Esophagus muscularis mucosa (tissue), 3 donors: ENCODE data around the gene MTCL1.

Source experiments
- POLR2A ChIP-seq: fragments of 450-650 bp; IDR thresholded peaks from one replicate; pipeline ENCODE4 v1.6.1; 2017; ENCODE audit warnings: antibody characterized with exemption, moderate library complexity, mild to moderate bottlenecking, low read depth
- POLR2AphosphoS5 ChIP-seq, 2 donors: sonication (generic); formaldehyde crosslinking; IDR thresholded peaks; one replicate each; pipeline ENCODE4 v1.6.1; 2017; ENCODE audit warnings: antibody characterized with exemption in 2 of 2
- TF ChIP-seq, protein P1 (sequence below), 3 experiments: fragments of 200-600 bp in 2 of 3; fragments of 450-650 bp in 1 of 3; sonication (generic) in 2 of 3; IDR thresholded peaks; one replicate each; pipeline ENCODE4 v1.5.1; 2017 to 2019; ENCODE audit warnings: antibody characterized with exemption in 3 of 3, mild to moderate bottlenecking in 2 of 3, moderate library complexity in 1 of 3

DNA sequence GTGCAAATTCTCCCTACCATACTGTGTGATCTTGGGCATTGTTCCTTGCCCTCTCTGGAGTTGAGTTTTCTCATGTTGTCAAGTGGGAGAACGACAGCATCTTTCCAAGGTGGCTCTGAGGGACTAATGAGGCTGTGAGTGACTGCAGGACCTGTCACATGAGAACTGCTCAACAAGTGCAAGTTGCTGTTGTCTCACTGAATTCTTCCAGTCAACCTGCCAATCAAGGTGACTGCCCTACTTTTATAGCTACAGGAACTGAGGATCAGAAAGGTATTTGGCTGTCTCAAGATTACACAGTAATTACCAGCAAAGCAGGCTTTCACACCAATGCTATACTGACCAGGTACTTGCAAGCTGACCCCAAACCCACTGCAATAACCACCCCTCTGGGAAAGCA lies 137.6 kb downstream of the MTCL1 start:
- TF ChIP-seq, protein P1, sequence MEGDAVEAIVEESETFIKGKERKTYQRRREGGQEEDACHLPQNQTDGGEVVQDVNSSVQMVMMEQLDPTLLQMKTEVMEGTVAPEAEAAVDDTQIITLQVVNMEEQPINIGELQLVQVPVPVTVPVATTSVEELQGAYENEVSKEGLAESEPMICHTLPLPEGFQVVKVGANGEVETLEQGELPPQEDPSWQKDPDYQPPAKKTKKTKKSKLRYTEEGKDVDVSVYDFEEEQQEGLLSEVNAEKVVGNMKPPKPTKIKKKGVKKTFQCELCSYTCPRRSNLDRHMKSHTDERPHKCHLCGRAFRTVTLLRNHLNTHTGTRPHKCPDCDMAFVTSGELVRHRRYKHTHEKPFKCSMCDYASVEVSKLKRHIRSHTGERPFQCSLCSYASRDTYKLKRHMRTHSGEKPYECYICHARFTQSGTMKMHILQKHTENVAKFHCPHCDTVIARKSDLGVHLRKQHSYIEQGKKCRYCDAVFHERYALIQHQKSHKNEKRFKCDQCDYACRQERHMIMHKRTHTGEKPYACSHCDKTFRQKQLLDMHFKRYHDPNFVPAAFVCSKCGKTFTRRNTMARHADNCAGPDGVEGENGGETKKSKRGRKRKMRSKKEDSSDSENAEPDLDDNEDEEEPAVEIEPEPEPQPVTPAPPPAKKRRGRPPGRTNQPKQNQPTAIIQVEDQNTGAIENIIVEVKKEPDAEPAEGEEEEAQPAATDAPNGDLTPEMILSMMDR (IDR thresholded peaks at IDR 0.05): no peak
- TF ChIP-seq POLR2A (no peak), POLR2AphosphoS5 (IDR thresholded peaks at IDR 0.05) (no peak)
